Coronary artery (tissue), 2 donors: ENCODE measurements around the gene DDX20.

Experiments
- DNase-seq: peaks from one replicate; pipeline ENCODE4 v3.0.0-alpha.2; 2017; ENCODE audit warnings: low spot score
- H3K27ac ChIP-seq, 2 donors: fragments of 200-600 bp; sonication (generic); one replicate each; pipeline ENCODE4 v1.5.1; 2016 to 2019
- H3K4me3 ChIP-seq: fragments of 200-600 bp; sonication (generic); 2 replicates; pipeline ENCODE4 v1.5.1; 2016; ENCODE audit warnings: mild to moderate bottlenecking, moderate library complexity
- CTCF ChIP-seq: fragments of 200-600 bp; sonication (generic); IDR thresholded peaks from one replicate; pipeline ENCODE4 v1.5.1; 2019; ENCODE audit warnings: antibody characterized with exemption

Gene DDX20

GRCh38 chr1:111733183-111733991 lies 22.3 kb upstream of the DDX20 start:
- H3K4me3 ChIP-seq, result peak overlapping the region; percentile 22
- peak; percentile 77 for DNase-seq
- peak overlapping the region in 1 of 2 donors; percentile 80 for H3K27ac ChIP-seq
- TF ChIP-seq CTCF, result no peak

GRCh38 chr1:111733992-111734341 lies 21.7 kb upstream of the DDX20 start:
- DNase-seq, result no peak
- Histone ChIP-seq H3K4me3 (peak overlapping the region; percentile 22), H3K27ac (peak overlapping the region in 1 of 2 donors; percentile 80)
- TF ChIP-seq CTCF, result no peak

- DNase-seq, result no peak
- H3K4me3 ChIP-seq, result no peak overlapping the region
- peak overlapping the region in 1 of 2 donors; percentile 80 for H3K27ac ChIP-seq
- no peak for TF ChIP-seq CTCF
Measured at GRCh38 chr1:111734426-111734825, 21.3 kb upstream of the DDX20 start.

GRCh38 chr1:111734856-111735255 lies 20.8 kb upstream of the DDX20 start:
- no peak overlapping the region for H3K4me3 ChIP-seq
- H3K27ac ChIP-seq, result peak overlapping the region in 1 of 2 donors; percentile 6
- no peak for DNase-seq
- TF ChIP-seq CTCF, result no peak

- no peak for TF ChIP-seq CTCF
- peak overlapping the region in 1 of 2 donors; percentile 6 for H3K27ac ChIP-seq
- H3K4me3 ChIP-seq, result no peak overlapping the region
- DNase-seq, result no peak
Measured at GRCh38 chr1:111735321-111735720, 20.4 kb upstream of the DDX20 start.

GRCh38 chr1:111735858-111736544 lies 19.7 kb upstream of the DDX20 start:
- Histone ChIP-seq H3K4me3 (no peak overlapping the region), H3K27ac (no peak overlapping the region)
- no peak for DNase-seq
- TF ChIP-seq CTCF, result no peak
